ENCODE results near the gene FSTL3.
A peak's percentile ranks its signal among the peaks of the same experiment; 100 is the strongest.
"Not testable (repeated sequence)": the region's sequence is repeated elsewhere in the genome, so short reads cannot be mapped to it uniquely, and the experiment has no call there.

The FSTL3 gene

GRCh38 chr19:711254-711653, 35.1 kb downstream of the FSTL3 start:
- no peak for DNase-seq

- DNase-seq, result no peak
Observed at GRCh38 chr19:715347-715746, 39.2 kb downstream of the FSTL3 start.

GRCh38 chr19:718251-718951, 42.2 kb downstream of the FSTL3 start:
- no peak for DNase-seq

- DNase-seq, result no peak
Observed at GRCh38 chr19:718991-719512, 42.9 kb downstream of the FSTL3 start.

GRCh38 chr19:719636-720344, 43.6 kb downstream of the FSTL3 start:
- no peak for DNase-seq

GRCh38 chr19:720345-721160, 44.4 kb downstream of the FSTL3 start:
- no peak for DNase-seq

- DNase-seq, result no peak
Observed at GRCh38 chr19:722553-723101, 46.4 kb downstream of the FSTL3 start.

- no peak for DNase-seq
Observed at GRCh38 chr19:723247-723646, 47.1 kb downstream of the FSTL3 start.

- no peak for DNase-seq
Observed at GRCh38 chr19:723714-724113, 47.5 kb downstream of the FSTL3 start.

GRCh38 chr19:725461-726089, 49.4 kb downstream of the FSTL3 start:
- no peak for DNase-seq

- no peak for DNase-seq
Observed at GRCh38 chr19:726993-727956, 51.1 kb downstream of the FSTL3 start.

- peak in 1 of 2 experiments; percentile 51 for DNase-seq
Observed at GRCh38 chr19:728011-728410, 51.8 kb downstream of the FSTL3 start.

GRCh38 chr19:729564-729963, 53.4 kb downstream of the FSTL3 start:
- DNase-seq, result not testable (repeated sequence)

GRCh38 chr19:729965-730668, 53.9 kb downstream of the FSTL3 start:
- no peak for DNase-seq

- no peak for DNase-seq
Observed at GRCh38 chr19:731000-731399, 54.8 kb downstream of the FSTL3 start.

- DNase-seq, result no peak
Observed at GRCh38 chr19:732148-733069, 56.2 kb downstream of the FSTL3 start.

Measured in SHP77 (cell line).